Neuronal stem cell (in vitro differentiated cells): ENCODE data around the gene PCSK5.
"Not testable (repeated sequence)": the region's sequence is repeated elsewhere in the genome, so short reads cannot be mapped to it uniquely, and the experiment has no call there.

Experiments
- DNase-seq: peaks from one replicate; pipeline ENCODE4 v3.0.0-alpha.2; 2013; ENCODE audit warnings: low spot score
- H2AFZ ChIP-seq: one replicate; pipeline ENCODE4 v1.6.1; 2013; ENCODE audit warnings: mild to moderate bottlenecking, low read length, inconsistent platforms
- H2AK5ac ChIP-seq: 2 replicates; pipeline ENCODE4 v1.6.1; 2013; ENCODE audit warnings: low read depth, mild to moderate bottlenecking, inconsistent platforms, low read length, moderate library complexity, mixed read lengths
- H2BK120ac ChIP-seq: 2 replicates; pipeline ENCODE4 v1.6.1; 2013; ENCODE audit warnings: low read depth, mild to moderate bottlenecking, inconsistent platforms, low read length, moderate library complexity, mixed read lengths
- H2BK12ac ChIP-seq: one replicate; pipeline ENCODE4 v1.6.1; 2013; ENCODE audit warnings: low read length, inconsistent platforms
- H2BK15ac ChIP-seq: 2 replicates; pipeline ENCODE4 v1.6.1; 2013; ENCODE audit warnings: mild to moderate bottlenecking, low read length, inconsistent platforms, mixed read lengths
- H2BK5ac ChIP-seq: one replicate; pipeline ENCODE4 v1.6.1; 2013; ENCODE audit warnings: inconsistent platforms, mild to moderate bottlenecking, low read length, moderate library complexity
- H3K14ac ChIP-seq: one replicate; pipeline ENCODE4 v1.6.1; 2013; ENCODE audit warnings: low read length, inconsistent platforms
- H3K18ac ChIP-seq: 2 replicates; pipeline ENCODE4 v1.6.1; 2013; ENCODE audit warnings: low read length, inconsistent platforms
- H3K23ac ChIP-seq: 2 replicates; pipeline ENCODE4 v1.6.1; 2013; ENCODE audit warnings: low read depth, mild to moderate bottlenecking, mixed read lengths, low read length, inconsistent platforms; ENCODE audit not compliant: poor library complexity
- H3K27ac ChIP-seq: replicated peaks from 3 replicates; pipeline ENCODE4 v1.5.1; 2013; ENCODE audit warnings: low read length, inconsistent platforms
- H3K27me3 ChIP-seq, 3 experiments: 2 replicates each; pipeline ENCODE4 v1.6.1; 2013; ENCODE audit warnings: low read length in 3 of 3, mild to moderate bottlenecking in 2 of 3, inconsistent platforms in 1 of 3, low read depth in 1 of 3, mixed read lengths in 1 of 3, moderate library complexity in 1 of 3; ENCODE audit not compliant: control insufficient read depth in 3 of 3, insufficient read depth in 3 of 3
- H3K36me3 ChIP-seq, 2 donors: replicated peaks in 1 of 2; 2 replicates each; pipeline ENCODE4 v1.6.1; 2013; ENCODE audit warnings: low read length in 2 of 2; ENCODE audit not compliant: control insufficient read depth in 2 of 2, insufficient read depth in 2 of 2
- H3K4ac ChIP-seq: 2 replicates; pipeline ENCODE4 v1.6.1; 2013; ENCODE audit warnings: inconsistent platforms, mild to moderate bottlenecking, low read length, moderate library complexity
- H3K4me1 ChIP-seq, 2 donors: 1 replicate in 1 of 2; 2 replicates in 1 of 2; pipeline ENCODE4 v1.6.1; 2013; ENCODE audit warnings: low read length in 2 of 2, low read depth in 1 of 2; ENCODE audit not compliant: control insufficient read depth in 2 of 2, insufficient read depth in 1 of 2
- H3K4me2 ChIP-seq: one replicate; pipeline ENCODE4 v1.6.1; 2013; ENCODE audit warnings: mild to moderate bottlenecking, low read length, inconsistent platforms; ENCODE audit not compliant: insufficient read depth, poor library complexity, severe bottlenecking
- H3K4me3 ChIP-seq, 2 donors: 2 replicates each; pipeline ENCODE4 v1.5.1; 2013; ENCODE audit warnings: low read length in 2 of 2, mild to moderate bottlenecking in 2 of 2, inconsistent platforms in 1 of 2, moderate library complexity in 1 of 2
- H3K79me1 ChIP-seq: one replicate; pipeline ENCODE4 v1.6.1; 2013; ENCODE audit warnings: low read depth, mild to moderate bottlenecking, inconsistent platforms, low read length, moderate library complexity
- H3K9ac ChIP-seq: one replicate; pipeline ENCODE4 v1.6.1; 2013; ENCODE audit warnings: mild to moderate bottlenecking, low read depth, low read length, inconsistent platforms; ENCODE audit not compliant: poor library complexity
- H3K9me3 ChIP-seq, 2 donors: replicated peaks in 1 of 2; 2 replicates each; pipeline versions ENCODE3 to v1.6.1; 2013; ENCODE audit warnings: low read length in 2 of 2, mild to moderate bottlenecking in 2 of 2, inconsistent platforms in 1 of 2, low read depth in 1 of 2, mixed read lengths in 1 of 2, moderate library complexity in 1 of 2; ENCODE audit not compliant: control insufficient read depth in 2 of 2, insufficient read depth in 1 of 2
- H4K8ac ChIP-seq: one replicate; pipeline ENCODE4 v1.6.1; 2013; ENCODE audit warnings: low read depth, mild to moderate bottlenecking, inconsistent platforms, low read length, moderate library complexity
- H4K91ac ChIP-seq: one replicate; pipeline ENCODE4 v1.6.1; 2013; ENCODE audit warnings: low read length, low read depth, mild to moderate bottlenecking, inconsistent platforms; ENCODE audit not compliant: poor library complexity
- WGBS, 2 donors: extraction: QIAGEN DNeasy Blood & Tissue Kit; methylation state at CpG; one replicate each; pipeline ENCODE4 v1.1.7; 2013; ENCODE audit warnings: missing lambda C conversion rate in 2 of 2, mixed read lengths in 1 of 2; ENCODE audit not compliant: insufficient read length in 2 of 2, insufficient replicate concordance in 1 of 2; ENCODE audit errors: extremely low coverage in 2 of 2; 5-methylcytosine and 5-hydroxymethylcytosine counted together

PCSK5 gene

GRCh38 chr9:76362332-76363031 lies 472.0 kb downstream of the PCSK5 start:
- H3K27ac ChIP-seq, H3K4ac ChIP-seq, H3K79me1 ChIP-seq, H2AK5ac ChIP-seq, H2AFZ ChIP-seq, DNase-seq, H4K8ac ChIP-seq, H3K9me3 ChIP-seq, H3K4me3 ChIP-seq, H3K18ac ChIP-seq, H4K91ac ChIP-seq, H3K9ac ChIP-seq, H3K27me3 ChIP-seq, H3K23ac ChIP-seq, H2BK15ac ChIP-seq, H3K4me1 ChIP-seq, H3K4me2 ChIP-seq, H2BK120ac ChIP-seq, H3K14ac ChIP-seq, H3K36me3 ChIP-seq, H2BK12ac ChIP-seq, H2BK5ac ChIP-seq: not testable (repeated sequence)
- no CpG with 5 or more reads among the region's 16 CpGs for WGBS, 2 donors

- Histone ChIP-seq H4K8ac (no peak overlapping the region), H3K9ac (no peak overlapping the region), H2BK120ac (no peak overlapping the region), H3K27ac (no peak overlapping the region), H3K27me3 (no peaks in the 10 kb centered on the region), H3K4me1 (no peaks in the 10 kb centered on the region), H3K4me3 (no peak overlapping the region), H3K18ac (no peak overlapping the region), H2AK5ac (no peak overlapping the region), H2AFZ (no peak overlapping the region), H2BK5ac (no peak overlapping the region), H3K14ac (no peak overlapping the region), H2BK12ac (no peak overlapping the region), H4K91ac (no peak overlapping the region), H3K23ac (no peak overlapping the region), H2BK15ac (no peak overlapping the region), H3K36me3 (no peaks in the 10 kb centered on the region), H3K4ac (no peak overlapping the region), H3K79me1 (no peaks in the 10 kb centered on the region), H3K9me3 (no peaks in the 10 kb centered on the region), H3K4me2 (no peak overlapping the region)
- DNase-seq = no peak
- no CpG with 5 or more reads among the region's 3 CpGs for WGBS, 2 donors
These were observed 472.5 kb downstream of the PCSK5 start for GRCh38 chr9:76363032-76363395.

DNA sequence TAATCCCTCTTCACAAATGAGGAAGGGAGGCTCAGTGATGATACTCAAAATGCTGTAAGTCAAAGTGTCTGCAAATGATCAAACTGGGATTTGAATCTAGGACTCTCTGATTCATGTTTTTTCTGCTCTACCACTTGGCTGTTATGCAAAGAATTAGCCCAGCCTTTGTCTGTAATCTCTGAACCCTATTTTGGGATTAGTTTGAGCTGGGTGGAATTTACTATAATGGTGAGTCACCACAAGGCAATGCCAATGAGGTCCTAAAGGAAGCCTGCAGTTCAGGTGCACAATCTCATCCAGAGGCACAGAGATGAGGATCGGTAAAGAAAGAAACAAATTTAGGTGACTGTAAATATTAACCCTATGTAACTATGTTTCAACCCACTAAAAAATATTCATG lies 474.6 kb downstream of the PCSK5 start:
- Histone ChIP-seq H3K79me1 (no peaks in the 10 kb centered on the region), H2BK15ac (no peak overlapping the region), H2BK120ac (no peak overlapping the region), H2AFZ (no peak overlapping the region), H3K4me3 (no peak overlapping the region), H2AK5ac (no peak overlapping the region), H3K27me3 (no peaks in the 10 kb centered on the region), H2BK5ac (no peak overlapping the region), H3K4ac (no peak overlapping the region), H3K18ac (no peak overlapping the region), H3K27ac (no peak overlapping the region), H4K91ac (no peak overlapping the region), H3K9me3 (no peaks in the 10 kb centered on the region), H3K9ac (no peak overlapping the region), H3K14ac (no peak overlapping the region), H2BK12ac (no peak overlapping the region), H3K4me2 (no peak overlapping the region), H3K4me1 (peaks cover 0 to 4% of the 10 kb centered on the region in 2 donors), H3K36me3 (no peaks in the 10 kb centered on the region), H4K8ac (no peak overlapping the region), H3K23ac (no peak overlapping the region)
- peak; percentile 17 for DNase-seq
- no CpG with 5 or more reads among the region's 1 CpG for WGBS, 2 donors

GRCh38 chr9:76366275-76366674 lies 475.8 kb downstream of the PCSK5 start:
- WGBS, 2 donors = no CpG with 5 or more reads among the region's 4 CpGs
- H3K9ac ChIP-seq = no peak overlapping the region
- H2AK5ac ChIP-seq = no peak overlapping the region

More at GRCh38 chr9:76366275-76366674, 475.8 kb downstream of the PCSK5 start:
- Histone ChIP-seq H4K91ac (no peak overlapping the region), H3K4ac (no peak overlapping the region), H3K14ac (no peak overlapping the region), H3K27me3 (no peaks in the 10 kb centered on the region), H3K36me3 (no peaks in the 10 kb centered on the region), H3K79me1 (no peaks in the 10 kb centered on the region), H2BK12ac (no peak overlapping the region), H3K4me2 (no peak overlapping the region), H2BK15ac (no peak overlapping the region), H3K18ac (no peak overlapping the region), H3K4me1 (peaks cover 0 to 4% of the 10 kb centered on the region in 2 donors), H2BK120ac (no peak overlapping the region), H4K8ac (no peak overlapping the region), H2AFZ (no peak overlapping the region), H2BK5ac (no peak overlapping the region), H3K4me3 (no peak overlapping the region), H3K23ac (no peak overlapping the region), H3K27ac (no peak overlapping the region), H3K9me3 (no peaks in the 10 kb centered on the region)
- no peak for DNase-seq
